K562 (cell line): ENCODE measurements around the gene HSD3B7. TPM values are rescaled to one million over a fixed set of nuclear protein-coding genes. Genes with fewer than 3 reads are reported as not detected.

Source experiments
- CAMTA2 ChIP-seq: fragments of 250-450 bp; sonication (Bioruptor Pico); conservative IDR thresholded peaks from 2 replicates; pipeline ENCODE4 v1.5.1; 2022
- CHD7 ChIP-seq: fragments of 200-600 bp; sonication (generic); IDR thresholded peaks from one replicate; pipeline ENCODE4 v1.6.1; 2012; ENCODE audit warnings: mild to moderate bottlenecking, low read depth, low read length, inconsistent platforms
- GTF2F1 ChIP-seq: IDR thresholded peaks from 2 replicates; pipeline ENCODE4 v1.6.1; 2011; ENCODE audit warnings: low read depth, low read length, improper control_type of control experiment
- JUNB ChIP-seq: fragments of 450-650 bp; formaldehyde crosslinking; conservative IDR thresholded peaks from 2 replicates; pipeline ENCODE4 v1.4.0; 2020; ENCODE audit warnings: mild to moderate bottlenecking
- MYBL2 ChIP-seq, 2 experiments: fragments of 450-650 bp in 1 of 2; sonication (generic) in 1 of 2; formaldehyde crosslinking in 1 of 2; IDR thresholded peaks; 2 replicates each; pipeline versions ENCODE4 v1.6.1 to v1.8.1; 2017 to 2022; ENCODE audit warnings: borderline replicate concordance in 1 of 2, inconsistent platforms in 1 of 2, low read depth in 1 of 2, mild to moderate bottlenecking in 1 of 2, missing genetic modification reagents in 1 of 2, moderate library complexity in 1 of 2
- NBN ChIP-seq: fragments of 450-650 bp; IDR thresholded peaks from 2 replicates; pipeline ENCODE4 v1.6.1; 2016; ENCODE audit warnings: low read depth, mild to moderate bottlenecking
- POLR2B ChIP-seq: fragments of 450-650 bp; IDR thresholded peaks from 2 replicates; pipeline ENCODE4 v1.6.1; 2018; ENCODE audit warnings: low read depth; ENCODE audit not compliant: partially characterized antibody
- ZNF184 ChIP-seq: sonication (generic); formaldehyde crosslinking; IDR thresholded peaks from 2 replicates; pipeline ENCODE4 v1.5.0; 2020; ENCODE audit warnings: missing genetic modification reagents
- ZNF224 ChIP-seq: sonication (generic); formaldehyde crosslinking; IDR thresholded peaks from 2 replicates; pipeline ENCODE4 v1.8.0; 2022; ENCODE audit warnings: mild to moderate bottlenecking, missing genetic modification reagents
- polyA plus RNA-seq, 8 experiments: library from polyadenylated mRNA; depleted of rRNA in 4 of 8; stranded (reverse) in 5 of 8; unstranded in 3 of 8; fragments of >200 nt; fragmentation: Nextera tagmentation in 2 of 8; fragmentation: Illumina TruSeq in 1 of 8; extraction: Ambion mirVana in 2 of 8; extraction: Trizol in 1 of 8; gene quantifications; 2 replicates each; pipeline versions ENCODE4 v1.2.1 to v1.2.3, GENCODE V29; 2011 to 2014; ENCODE audit warnings: inconsistent platforms in 1 of 8, missing spikeins in 1 of 8
- total RNA-seq, 7 experiments: library from RNA; depleted of rRNA in 6 of 7; stranded (reverse); fragments of >200 nt in 6 of 7; fragmentation: Illumina TruSeq in 2 of 7; extraction: Trizol in 2 of 7; gene quantifications; 2 replicates each; pipeline versions ENCODE4 v1.2.1 to v1.2.3, GENCODE V29; 2011 to 2021; ENCODE audit warnings: low replicate concordance in 1 of 7
- TF ChIP-seq, protein P1 (sequence below): fragments of 450-650 bp; IDR thresholded peaks from 2 replicates; pipeline ENCODE4 v1.7.1; 2018; ENCODE audit warnings: mild to moderate bottlenecking, low read depth; ENCODE audit not compliant: partially characterized antibody
- TF ChIP-seq, protein P2 (sequence below): sonication (generic); formaldehyde crosslinking; IDR thresholded peaks from 2 replicates; pipeline ENCODE4 v1.8.0; 2022; ENCODE audit warnings: mild to moderate bottlenecking, missing genetic modification reagents

Gene HSD3B7
- total and polyA plus RNA-seq, 9 of the 15 experiments (the other 6 are each of a cell fraction or from before 2014, with no cell fraction given) = 5.4 to 49.1 (median 23.0) TPM

DNA sequence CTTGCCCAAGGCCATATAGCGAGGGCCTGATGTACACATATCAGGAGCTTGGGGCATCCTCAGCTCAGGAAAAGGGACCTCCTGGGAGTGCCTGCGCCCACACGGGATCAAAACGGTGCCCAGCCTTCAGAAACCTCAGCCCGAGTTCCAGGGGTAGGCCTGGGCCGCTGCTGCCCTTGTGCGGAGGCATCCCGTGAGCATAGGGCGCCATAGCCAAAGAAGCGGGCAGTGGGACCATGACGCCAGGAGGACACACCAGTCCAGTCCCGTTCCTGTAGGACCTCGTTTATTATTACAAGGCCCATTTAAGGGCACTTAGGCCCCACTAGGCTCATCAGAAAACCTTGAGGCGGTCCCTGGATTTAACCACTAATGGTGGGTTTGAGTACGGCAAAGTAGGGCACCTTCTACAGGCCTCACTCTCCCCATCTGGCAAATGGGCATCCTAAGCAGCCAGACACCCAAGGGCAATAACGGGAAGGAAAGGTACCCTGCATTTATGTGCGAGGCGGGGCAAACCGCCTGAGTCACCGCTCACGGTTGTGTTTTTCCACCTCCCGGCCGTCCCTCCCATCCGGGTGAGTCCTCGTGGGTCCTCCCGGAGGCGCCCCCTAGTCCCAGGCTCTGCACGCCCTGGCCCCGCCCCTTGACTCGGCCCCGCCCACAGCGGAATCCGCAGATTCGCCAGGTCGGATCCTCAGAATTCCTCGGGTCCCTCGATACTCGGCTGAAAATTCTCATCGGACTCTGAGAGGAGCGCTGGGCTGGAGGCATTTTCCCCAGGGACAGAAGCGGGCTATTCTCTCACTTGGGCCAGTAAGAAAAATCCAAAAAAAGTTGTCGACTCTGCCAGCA lies 28.2 kb upstream of the HSD3B7 start (continued):
- TF ChIP-seq CHD7 (no peak), MYBL2 (IDR thresholded peaks at IDR 0.05; ENCODE audit: low read depth) (no peak), MYBL2 (CRISPR knock-in tag; IDR thresholded peaks at IDR 0.05; ENCODE audit: borderline replicate concordance) (no peak), ZNF184 (CRISPR knock-in tag) (no peak), GTF2F1 (0 out of 2 replicates have a peak, but pooled peaks have one; percentile 29), CAMTA2 (no peak), NBN (no peak), POLR2B (no peak), ZNF224 (CRISPR knock-in tag) (no peak), JUNB (CRISPR knock-in tag) (no peak)
- TF ChIP-seq, protein P1, sequence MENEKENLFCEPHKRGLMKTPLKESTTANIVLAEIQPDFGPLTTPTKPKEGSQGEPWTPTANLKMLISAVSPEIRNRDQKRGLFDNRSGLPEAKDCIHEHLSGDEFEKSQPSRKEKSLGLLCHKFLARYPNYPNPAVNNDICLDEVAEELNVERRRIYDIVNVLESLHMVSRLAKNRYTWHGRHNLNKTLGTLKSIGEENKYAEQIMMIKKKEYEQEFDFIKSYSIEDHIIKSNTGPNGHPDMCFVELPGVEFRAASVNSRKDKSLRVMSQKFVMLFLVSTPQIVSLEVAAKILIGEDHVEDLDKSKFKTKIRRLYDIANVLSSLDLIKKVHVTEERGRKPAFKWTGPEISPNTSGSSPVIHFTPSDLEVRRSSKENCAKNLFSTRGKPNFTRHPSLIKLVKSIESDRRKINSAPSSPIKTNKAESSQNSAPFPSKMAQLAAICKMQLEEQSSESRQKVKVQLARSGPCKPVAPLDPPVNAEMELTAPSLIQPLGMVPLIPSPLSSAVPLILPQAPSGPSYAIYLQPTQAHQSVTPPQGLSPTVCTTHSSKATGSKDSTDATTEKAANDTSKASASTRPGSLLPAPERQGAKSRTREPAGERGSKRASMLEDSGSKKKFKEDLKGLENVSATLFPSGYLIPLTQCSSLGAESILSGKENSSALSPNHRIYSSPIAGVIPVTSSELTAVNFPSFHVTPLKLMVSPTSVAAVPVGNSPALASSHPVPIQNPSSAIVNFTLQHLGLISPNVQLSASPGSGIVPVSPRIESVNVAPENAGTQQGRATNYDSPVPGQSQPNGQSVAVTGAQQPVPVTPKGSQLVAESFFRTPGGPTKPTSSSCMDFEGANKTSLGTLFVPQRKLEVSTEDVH = no peak
- TF ChIP-seq, protein P2, sequence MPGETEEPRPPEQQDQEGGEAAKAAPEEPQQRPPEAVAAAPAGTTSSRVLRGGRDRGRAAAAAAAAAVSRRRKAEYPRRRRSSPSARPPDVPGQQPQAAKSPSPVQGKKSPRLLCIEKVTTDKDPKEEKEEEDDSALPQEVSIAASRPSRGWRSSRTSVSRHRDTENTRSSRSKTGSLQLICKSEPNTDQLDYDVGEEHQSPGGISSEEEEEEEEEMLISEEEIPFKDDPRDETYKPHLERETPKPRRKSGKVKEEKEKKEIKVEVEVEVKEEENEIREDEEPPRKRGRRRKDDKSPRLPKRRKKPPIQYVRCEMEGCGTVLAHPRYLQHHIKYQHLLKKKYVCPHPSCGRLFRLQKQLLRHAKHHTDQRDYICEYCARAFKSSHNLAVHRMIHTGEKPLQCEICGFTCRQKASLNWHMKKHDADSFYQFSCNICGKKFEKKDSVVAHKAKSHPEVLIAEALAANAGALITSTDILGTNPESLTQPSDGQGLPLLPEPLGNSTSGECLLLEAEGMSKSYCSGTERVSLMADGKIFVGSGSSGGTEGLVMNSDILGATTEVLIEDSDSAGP (CRISPR knock-in tag) = no peak
